Panc1 (cell line): ENCODE results near the gene FOXP4.

ENCODE experiments used
- CTCF ChIP-seq: fragments of 450-650 bp; IDR thresholded peaks from 2 replicates; pipeline ENCODE4 v1.5.1; 2017; ENCODE audit warnings: mild to moderate bottlenecking
- POLR2AphosphoS5 ChIP-seq: IDR thresholded peaks from 2 replicates; pipeline ENCODE4 v1.6.1; 2012; ENCODE audit warnings: mild to moderate bottlenecking, low read depth, low read length, moderate library complexity
- REST ChIP-seq, 2 experiments: IDR thresholded peaks; 2 replicates each; pipeline ENCODE4 v1.6.1; 2011 to 2012; ENCODE audit warnings: low read depth in 2 of 2, control low read depth in 1 of 2, low read length in 1 of 2, mild to moderate bottlenecking in 1 of 2, moderate library complexity in 1 of 2; ENCODE audit not compliant: insufficient read depth in 1 of 2
- TCF7L2 ChIP-seq: IDR thresholded peaks from 2 replicates; pipeline ENCODE4 v1.6.1; 2011; ENCODE audit warnings: mild to moderate bottlenecking, low read depth, low read length, inconsistent platforms

GRCh38 chr6:41570259-41570615 lies 24.1 kb downstream of the FOXP4 start:
- no peak for TF ChIP-seq CTCF
- TF ChIP-seq REST (IDR thresholded peaks at IDR 0.05; ENCODE audit: insufficient read depth in 1 of 2, low read depth in 2 of 2, low read length in 1 of 2) = no peak
- TF ChIP-seq POLR2AphosphoS5 = no peak
- no peak for TF ChIP-seq TCF7L2
